ENCODE measurements around the gene MGAT4A. TPM values are rescaled to one million over a fixed set of nuclear protein-coding genes. Genes with fewer than 3 reads are reported as not detected.

Gene MGAT4A
- total and polyA plus RNA-seq, 7 donors = 9.5 to 28.2 (median 21.6) TPM

DNA sequence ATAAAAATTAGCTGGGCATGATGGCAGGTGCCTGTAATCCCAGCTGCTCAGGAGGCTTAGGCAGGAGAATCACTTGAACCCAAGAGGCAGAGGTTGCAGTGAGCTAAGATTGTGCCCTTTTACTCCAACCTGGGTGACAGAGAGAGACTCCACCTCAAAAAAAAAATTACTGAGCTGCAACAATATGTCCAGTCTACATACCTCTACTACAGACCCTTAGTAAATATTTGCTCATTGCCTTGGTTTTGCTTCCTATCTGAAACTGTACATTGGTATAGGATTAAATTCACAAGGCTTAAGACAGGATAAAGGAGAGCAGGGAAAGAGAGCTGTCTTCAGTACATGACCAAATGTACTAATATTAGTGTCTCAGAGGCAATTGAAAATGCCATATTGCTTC is 8.1 kb upstream of the MGAT4A start:
- Histone ChIP-seq H3K4me1 (no peaks in the 10 kb centered on the region), H3K27me3 (no peaks in the 10 kb centered on the region), H3K36me3 (no peaks in the 10 kb centered on the region), H3K4me3 (no peak overlapping the region), H3K9me3 (no peaks in the 10 kb centered on the region), H3K27ac (no peak overlapping the region)
- TF ChIP-seq, protein P1, sequence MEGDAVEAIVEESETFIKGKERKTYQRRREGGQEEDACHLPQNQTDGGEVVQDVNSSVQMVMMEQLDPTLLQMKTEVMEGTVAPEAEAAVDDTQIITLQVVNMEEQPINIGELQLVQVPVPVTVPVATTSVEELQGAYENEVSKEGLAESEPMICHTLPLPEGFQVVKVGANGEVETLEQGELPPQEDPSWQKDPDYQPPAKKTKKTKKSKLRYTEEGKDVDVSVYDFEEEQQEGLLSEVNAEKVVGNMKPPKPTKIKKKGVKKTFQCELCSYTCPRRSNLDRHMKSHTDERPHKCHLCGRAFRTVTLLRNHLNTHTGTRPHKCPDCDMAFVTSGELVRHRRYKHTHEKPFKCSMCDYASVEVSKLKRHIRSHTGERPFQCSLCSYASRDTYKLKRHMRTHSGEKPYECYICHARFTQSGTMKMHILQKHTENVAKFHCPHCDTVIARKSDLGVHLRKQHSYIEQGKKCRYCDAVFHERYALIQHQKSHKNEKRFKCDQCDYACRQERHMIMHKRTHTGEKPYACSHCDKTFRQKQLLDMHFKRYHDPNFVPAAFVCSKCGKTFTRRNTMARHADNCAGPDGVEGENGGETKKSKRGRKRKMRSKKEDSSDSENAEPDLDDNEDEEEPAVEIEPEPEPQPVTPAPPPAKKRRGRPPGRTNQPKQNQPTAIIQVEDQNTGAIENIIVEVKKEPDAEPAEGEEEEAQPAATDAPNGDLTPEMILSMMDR (IDR thresholded peaks at IDR 0.05) = no peak
- TF ChIP-seq EP300 (IDR thresholded peaks at IDR 0.05) = no peak
- no peak for TF ChIP-seq POLR2A (IDR thresholded peaks at IDR 0.05)
- TF ChIP-seq POLR2AphosphoS5 (IDR thresholded peaks at IDR 0.05) = no peak
- intact Hi-C loops (cut with DNase I) = no loop called here
- DNase-seq = no peak

DNA sequence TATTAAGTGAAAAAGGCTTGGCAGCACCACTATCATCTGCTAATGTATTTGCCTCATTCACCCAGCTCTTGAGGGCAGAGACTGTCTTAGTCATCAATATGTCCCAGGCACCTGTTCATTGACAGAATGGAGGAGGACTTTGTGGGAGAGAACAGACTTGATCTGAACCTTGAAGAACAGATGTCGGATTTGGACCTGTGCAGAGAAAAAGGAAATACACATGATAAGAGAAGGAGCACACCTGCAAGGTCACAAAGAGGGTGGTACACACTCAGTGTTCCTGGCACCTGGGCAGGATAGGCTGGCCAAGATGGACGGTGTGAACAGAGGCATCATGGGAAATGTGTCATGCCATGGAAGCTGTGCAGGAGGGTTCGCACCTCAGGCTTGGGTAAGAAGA is 7.4 kb upstream of the MGAT4A start:
- H3K4me3 ChIP-seq = no peak overlapping the region
- intact Hi-C loops (cut with DNase I) = no loop called here
- DNase-seq = no peak
- no peaks in the 10 kb centered on the region for H3K36me3 ChIP-seq
- H3K27me3 ChIP-seq = no peaks in the 10 kb centered on the region
- TF ChIP-seq POLR2AphosphoS5 (IDR thresholded peaks at IDR 0.05) (no peak), EP300 (IDR thresholded peaks at IDR 0.05) (no peak), POLR2A (IDR thresholded peaks at IDR 0.05) (no peak)
- TF ChIP-seq, protein P1 (IDR thresholded peaks at IDR 0.05) = no peak
- H3K9me3 ChIP-seq = no peaks in the 10 kb centered on the region
- WGBS, 2 donors = 91 to 96% methylated on average over 3 of the region's 3 CpGs
- no peak overlapping the region for H3K27ac ChIP-seq
- H3K4me1 ChIP-seq = no peaks in the 10 kb centered on the region

DNA sequence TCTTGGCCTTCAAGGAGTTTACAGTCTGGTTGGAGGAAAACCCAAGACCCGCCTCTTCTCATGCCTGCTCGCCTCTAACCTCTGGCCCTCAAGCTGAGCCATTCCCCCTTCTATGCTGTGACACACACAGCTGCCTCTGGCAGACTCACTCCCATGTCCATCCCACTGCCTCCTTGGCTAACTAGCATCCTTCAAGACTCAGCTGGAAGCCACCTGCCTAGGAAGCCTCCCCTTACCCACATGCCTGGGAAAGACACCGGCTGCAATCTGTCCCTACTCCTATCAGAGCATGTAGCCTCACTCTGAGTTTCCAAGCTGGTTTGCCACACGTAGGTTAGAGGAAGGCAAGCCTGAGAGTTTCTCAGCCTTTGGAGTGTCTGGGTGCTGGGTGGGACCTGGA is 6.9 kb upstream of the MGAT4A start:
- H3K27me3 ChIP-seq = no peaks in the 10 kb centered on the region
- 93 to 97% methylated on average over 4 of the region's 4 CpGs for WGBS, 2 donors
- no peaks in the 10 kb centered on the region for H3K36me3 ChIP-seq
- intact Hi-C loops (cut with DNase I) = no loop called here
- H3K27ac ChIP-seq = no peak overlapping the region
- no peaks in the 10 kb centered on the region for H3K9me3 ChIP-seq
- no peaks in the 10 kb centered on the region for H3K4me1 ChIP-seq
- H3K4me3 ChIP-seq = no peak overlapping the region
- DNase-seq = no peak
- TF ChIP-seq POLR2A (IDR thresholded peaks at IDR 0.05) (no peak), POLR2AphosphoS5 (IDR thresholded peaks at IDR 0.05) (no peak)
- TF ChIP-seq, protein P1 (IDR thresholded peaks at IDR 0.05) = no peak

DNA sequence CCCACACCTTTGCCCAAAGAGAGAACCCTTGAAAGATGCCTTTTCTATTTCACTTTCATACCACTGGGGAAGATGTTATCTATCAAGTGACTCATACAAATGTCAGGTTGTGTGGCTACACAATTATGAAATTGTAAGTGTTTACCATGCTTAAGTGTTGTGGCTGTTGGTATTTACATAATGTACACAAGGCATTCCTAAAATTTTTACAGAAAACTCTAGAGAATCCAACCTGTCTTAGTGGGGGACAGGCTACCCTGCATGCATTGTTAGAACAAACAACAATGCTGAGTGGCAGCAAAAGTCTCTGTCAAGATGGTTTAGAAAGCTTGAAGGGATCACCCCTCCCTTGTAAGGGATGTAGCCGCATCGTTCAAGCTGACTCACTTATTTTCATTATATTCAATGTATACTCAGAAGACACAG is 5.5 kb upstream of the MGAT4A start:
- no peaks in the 10 kb centered on the region for H3K9me3 ChIP-seq
- no peaks in the 10 kb centered on the region for H3K36me3 ChIP-seq
- no peaks in the 10 kb centered on the region for H3K27me3 ChIP-seq
- intact Hi-C loops (cut with DNase I) = no loop called here
- no peak overlapping the region for H3K27ac ChIP-seq
- TF ChIP-seq EP300 (IDR thresholded peaks at IDR 0.05) (no peak), POLR2A (IDR thresholded peaks at IDR 0.05) (no peak), POLR2AphosphoS5 (IDR thresholded peaks at IDR 0.05) (no peak)
- TF ChIP-seq, protein P1 (IDR thresholded peaks at IDR 0.05) = no peak
- no peak overlapping the region for H3K4me3 ChIP-seq
- peaks cover 0 to 9% (median 7%) of the 10 kb centered on the region in 4 donors for H3K4me1 ChIP-seq
- WGBS, 2 donors = 78 to 81% methylated on average over 2 of the region's 2 CpGs
- no peak for DNase-seq

DNA sequence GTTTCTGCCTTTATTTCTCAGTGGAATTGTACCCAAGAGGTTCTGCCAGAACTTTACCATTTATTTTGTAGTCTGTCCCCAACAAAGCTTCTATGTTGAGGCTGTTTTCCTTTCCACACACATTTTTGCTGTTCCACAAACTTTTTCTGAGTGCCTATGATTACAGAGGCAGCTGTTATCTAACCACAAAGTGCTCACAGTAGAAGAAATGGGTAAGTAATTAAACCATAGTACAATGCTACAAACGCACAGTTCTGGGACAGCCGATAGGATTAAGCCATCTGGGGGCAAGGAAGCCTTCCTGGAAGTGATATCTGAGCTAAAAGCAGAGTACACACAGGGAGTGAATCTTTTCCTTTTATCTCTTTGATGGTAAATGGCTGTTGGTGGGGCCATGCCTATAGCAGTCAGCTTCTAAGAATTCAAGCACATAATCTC is 3.9 kb upstream of the MGAT4A start:
- Histone ChIP-seq H3K36me3 (no peaks in the 10 kb centered on the region), H3K9me3 (no peaks in the 10 kb centered on the region), H3K4me3 (no peak overlapping the region), H3K27ac (peak overlapping the region in 1 of 4 donors; percentile 19), H3K4me1 (peaks cover 0 to 14% (median 8%) of the 10 kb centered on the region in 4 donors), H3K27me3 (no peaks in the 10 kb centered on the region)
- 10 to 41% methylated on average over 2 of the region's 2 CpGs for WGBS, 2 donors
- intact Hi-C loops (cut with DNase I) = loop anchor here (5.0 kb wide), 2 partner anchors 83 to 602 kb away; partner anchors contain the start of genes EIF5B and TXNDC9
- TF ChIP-seq, protein P1 (IDR thresholded peaks at IDR 0.05) = no peak
- no peak for TF ChIP-seq POLR2AphosphoS5 (IDR thresholded peaks at IDR 0.05)
- no peak for TF ChIP-seq EP300 (IDR thresholded peaks at IDR 0.05)
- TF ChIP-seq POLR2A (IDR thresholded peaks at IDR 0.05) = no peak
- DNase-seq = no peak

Measured in sigmoid colon (tissue), 7 donors.